PFSK-1 (cell line): ENCODE results near the gene MSI2.

ENCODE experiments used
- POLR2AphosphoS5 ChIP-seq: IDR thresholded peaks from 2 replicates; pipeline ENCODE4 v1.6.1; 2012; ENCODE audit warnings: low read depth, mild to moderate bottlenecking, control low read depth, low read length, moderate library complexity
- SIN3A ChIP-seq: IDR thresholded peaks from 2 replicates; pipeline ENCODE4 v1.6.1; 2012; ENCODE audit warnings: mild to moderate bottlenecking, low read length, moderate library complexity, borderline replicate concordance; ENCODE audit not compliant: insufficient read depth
- TF ChIP-seq, protein P1 (sequence below), 2 experiments: IDR thresholded peaks; 2 replicates each; pipeline versions ENCODE4 v1.6.1 to v1.8.0; 2011 to 2012; ENCODE audit warnings: low read depth in 2 of 2, low read length in 2 of 2, control low read depth in 1 of 2, inconsistent platforms in 1 of 2, mild to moderate bottlenecking in 1 of 2, moderate library complexity in 1 of 2; ENCODE audit not compliant: insufficient read depth in 1 of 2

DNA sequence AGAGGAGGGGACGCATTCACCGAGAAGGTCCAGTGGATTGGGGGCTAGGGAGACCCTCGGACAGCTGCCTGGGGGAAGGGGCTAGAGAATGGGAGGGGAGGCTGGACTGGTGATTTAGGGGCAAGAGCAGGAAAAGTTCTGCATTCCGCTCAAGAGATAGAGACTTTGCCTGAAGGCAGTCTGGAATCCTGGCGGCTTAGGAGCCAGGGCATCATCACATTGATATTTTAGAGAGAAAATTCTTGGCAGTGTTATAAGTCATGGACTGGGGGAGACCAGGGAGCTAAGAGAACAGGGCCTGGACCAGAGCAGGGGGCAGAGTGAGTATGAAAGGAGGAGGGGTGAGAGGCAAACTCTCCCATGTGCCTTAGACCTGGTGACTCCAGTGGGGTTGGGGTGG is 35.8 kb downstream of the MSI2 start:
- TF ChIP-seq POLR2AphosphoS5 (no peak), SIN3A (no peak)
- TF ChIP-seq, protein P1, sequence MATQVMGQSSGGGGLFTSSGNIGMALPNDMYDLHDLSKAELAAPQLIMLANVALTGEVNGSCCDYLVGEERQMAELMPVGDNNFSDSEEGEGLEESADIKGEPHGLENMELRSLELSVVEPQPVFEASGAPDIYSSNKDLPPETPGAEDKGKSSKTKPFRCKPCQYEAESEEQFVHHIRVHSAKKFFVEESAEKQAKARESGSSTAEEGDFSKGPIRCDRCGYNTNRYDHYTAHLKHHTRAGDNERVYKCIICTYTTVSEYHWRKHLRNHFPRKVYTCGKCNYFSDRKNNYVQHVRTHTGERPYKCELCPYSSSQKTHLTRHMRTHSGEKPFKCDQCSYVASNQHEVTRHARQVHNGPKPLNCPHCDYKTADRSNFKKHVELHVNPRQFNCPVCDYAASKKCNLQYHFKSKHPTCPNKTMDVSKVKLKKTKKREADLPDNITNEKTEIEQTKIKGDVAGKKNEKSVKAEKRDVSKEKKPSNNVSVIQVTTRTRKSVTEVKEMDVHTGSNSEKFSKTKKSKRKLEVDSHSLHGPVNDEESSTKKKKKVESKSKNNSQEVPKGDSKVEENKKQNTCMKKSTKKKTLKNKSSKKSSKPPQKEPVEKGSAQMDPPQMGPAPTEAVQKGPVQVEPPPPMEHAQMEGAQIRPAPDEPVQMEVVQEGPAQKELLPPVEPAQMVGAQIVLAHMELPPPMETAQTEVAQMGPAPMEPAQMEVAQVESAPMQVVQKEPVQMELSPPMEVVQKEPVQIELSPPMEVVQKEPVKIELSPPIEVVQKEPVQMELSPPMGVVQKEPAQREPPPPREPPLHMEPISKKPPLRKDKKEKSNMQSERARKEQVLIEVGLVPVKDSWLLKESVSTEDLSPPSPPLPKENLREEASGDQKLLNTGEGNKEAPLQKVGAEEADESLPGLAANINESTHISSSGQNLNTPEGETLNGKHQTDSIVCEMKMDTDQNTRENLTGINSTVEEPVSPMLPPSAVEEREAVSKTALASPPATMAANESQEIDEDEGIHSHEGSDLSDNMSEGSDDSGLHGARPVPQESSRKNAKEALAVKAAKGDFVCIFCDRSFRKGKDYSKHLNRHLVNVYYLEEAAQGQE (IDR thresholded peaks at IDR 0.05; ENCODE audit: insufficient read depth in 1 of 2, low read depth in 2 of 2, low read length in 2 of 2) = no peak
